Activated naive CD4-positive, alpha-beta T cell treated with anti-CD3 and anti-CD28 coated beads, Interleukin-2, amount 50 U/mL, for 72 hours (primary cell): ENCODE results near the gene FMO5. TPM values are rescaled to one million over a fixed set of nuclear protein-coding genes. Genes with fewer than 3 reads are reported as not detected.
"Not testable (repeated sequence)": the region's sequence is repeated elsewhere in the genome, so short reads cannot be mapped to it uniquely, and the experiment has no call there.

Experiments
- ATAC-seq, 2 donors: fragments of 150-1000 bp; cut with Tn5 transposase; 2 replicates each; pipeline ENCODE4 v1.10.0; 2021; ENCODE audit warnings: mild to moderate bottlenecking in 2 of 2, moderate library complexity in 2 of 2
- DNase-seq, 2 donors: peaks; one replicate each; pipeline ENCODE4 v3.0.0; 2021 to 2022; ENCODE audit warnings: low spot score in 2 of 2
- H3K27ac Mint-ChIP-seq, 2 donors: one replicate each; pipeline ENCODE4 v1.8.0; 2022; ENCODE audit warnings: mild to moderate bottlenecking in 2 of 2, mixed read lengths in 2 of 2
- H3K36me3 Mint-ChIP-seq, 2 donors: one replicate each; pipeline ENCODE4 v1.8.0; 2022; ENCODE audit warnings: mixed read lengths in 2 of 2
- H3K9me3 Mint-ChIP-seq, 2 donors: one replicate each; pipeline ENCODE4 v1.8.0; 2022; ENCODE audit warnings: mixed read lengths in 2 of 2
- total RNA-seq, 2 donors: library from RNA; stranded (reverse); gene quantifications; one replicate each; pipeline ENCODE4 v1.2.3, GENCODE V29; 2022

The FMO5 gene
- total RNA-seq, 2 donors from 2014 or later: 0.23 to 0.45 TPM

DNA sequence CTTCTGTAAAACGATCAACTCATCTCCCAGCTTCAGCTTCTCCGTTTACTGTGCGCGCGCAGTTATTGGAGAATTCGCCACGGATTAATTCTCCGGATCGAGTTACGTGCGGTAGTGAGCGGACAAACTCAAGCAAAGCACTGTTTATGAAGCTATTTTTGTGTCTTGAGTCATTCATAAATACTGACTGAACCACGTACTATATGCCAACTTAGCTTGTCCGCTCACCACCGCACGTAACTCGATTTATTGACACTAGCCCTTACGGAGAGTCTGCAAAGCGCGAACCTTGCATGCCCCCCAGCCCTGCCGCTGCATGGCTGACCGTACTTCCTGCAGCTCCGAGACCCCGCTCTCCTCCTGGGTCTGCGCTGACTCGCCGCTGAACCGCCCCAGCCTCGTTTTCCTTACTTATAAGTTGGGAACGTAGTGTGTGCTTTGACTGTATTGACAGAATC is 18.1 kb upstream of the FMO5 start:
- Mint-ChIP-seq H3K9me3 (no peaks in the 10 kb centered on the region), H3K27ac (peak overlapping the region; percentile 57 to 85), H3K36me3 (peaks cover 8 to 17% of the 10 kb centered on the region in 2 donors)
- ATAC-seq (peak; percentile 8 to 10), DNase-seq (peak in 1 of 2 donors; percentile 24)

DNA sequence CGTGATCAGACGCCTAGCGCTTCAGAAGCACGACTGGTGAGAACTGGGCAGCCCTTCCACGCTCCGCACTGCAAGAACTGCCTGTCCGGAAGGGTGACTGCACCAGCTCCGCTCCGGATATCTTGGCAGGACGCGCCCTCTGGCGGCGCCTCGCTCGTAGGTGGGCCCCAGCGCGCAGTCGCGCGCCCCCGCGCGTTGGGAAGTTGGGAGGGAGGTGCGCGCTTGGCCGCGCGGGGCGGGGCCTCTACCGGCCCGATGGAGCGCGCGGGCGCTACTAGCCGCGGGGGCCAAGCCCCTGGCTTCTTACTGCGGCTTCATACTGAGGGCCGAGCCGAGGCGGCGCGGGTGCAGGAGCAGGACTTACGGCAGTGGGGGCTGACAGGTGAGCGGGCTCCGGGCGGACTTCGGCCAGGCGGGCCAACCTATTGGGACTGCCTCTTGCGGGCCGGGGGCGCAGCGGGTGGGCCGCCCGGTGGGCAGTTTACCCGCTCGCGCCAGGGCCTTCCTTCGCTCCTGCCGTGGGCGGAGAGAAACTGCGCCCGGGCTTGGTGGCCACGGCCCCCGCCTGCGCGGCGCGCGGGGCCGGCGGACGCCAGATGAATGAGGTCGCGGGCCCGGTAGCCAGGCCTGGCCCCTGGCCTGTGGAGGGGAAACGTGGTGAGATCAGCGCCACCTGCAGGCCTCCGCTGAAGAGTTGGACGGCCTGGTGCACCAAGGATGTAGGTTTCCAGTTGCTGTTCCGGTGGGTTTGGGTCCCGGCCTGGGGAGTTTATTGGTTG is 17.5 kb upstream of the FMO5 start, which contains the start of gene CHD1L:
TSS of gene CHD1L (plus strand) at position 236 of the 779 bp plus-strand sequence. CDS start at position 256, 20 bp downstream.
- DNase-seq (peak; percentile 94), ATAC-seq (peak; percentile 90 to 91)
- Mint-ChIP-seq H3K9me3 (no peaks in the 10 kb centered on the region), H3K27ac (peak within 1 kb of the TSS; percentile 57 to 85), H3K36me3 (peaks cover 8 to 17% of the 10 kb centered on the region in 2 donors)

DNA sequence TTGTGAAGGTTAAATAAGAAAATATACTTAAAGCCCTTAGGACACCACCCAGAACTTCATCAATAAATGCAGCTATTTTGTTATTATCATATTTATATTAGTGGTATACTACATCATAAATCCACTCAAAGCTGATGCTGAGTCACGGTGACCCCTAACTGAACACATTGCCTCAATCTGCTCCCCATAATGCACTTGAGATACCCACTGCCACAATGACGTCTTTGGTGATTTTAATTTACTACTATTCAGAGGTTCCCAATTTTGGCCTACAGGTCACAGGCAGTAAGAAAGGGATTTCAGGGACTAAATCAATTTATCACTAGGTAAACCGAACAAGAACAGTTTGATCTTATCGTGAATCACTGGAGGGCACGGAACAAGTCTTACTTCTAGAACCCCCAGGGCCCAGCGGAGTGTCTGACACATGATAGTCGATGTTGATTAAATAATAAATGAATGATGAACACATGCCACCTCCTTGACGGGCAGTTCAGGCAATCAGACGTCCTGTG is 16.9 kb upstream of the FMO5 start:
- no peaks in the 10 kb centered on the region for H3K9me3 Mint-ChIP-seq
- no peak for DNase-seq

GRCh38 chr1:147240131-147240721 is 15.1 kb upstream of the FMO5 start:
- H3K36me3 Mint-ChIP-seq: peaks cover 8 to 16% of the 10 kb centered on the region in 2 donors
- ATAC-seq, DNase-seq, H3K27ac Mint-ChIP-seq, H3K9me3 Mint-ChIP-seq: not testable (repeated sequence)

More for the DNA sequence above, 16.9 kb upstream of the FMO5 start:
- no peak for ATAC-seq
- Mint-ChIP-seq H3K36me3 (peaks cover 8 to 17% of the 10 kb centered on the region in 2 donors), H3K27ac (peak overlapping the region in 1 of 2 donors; percentile 57)

DNA sequence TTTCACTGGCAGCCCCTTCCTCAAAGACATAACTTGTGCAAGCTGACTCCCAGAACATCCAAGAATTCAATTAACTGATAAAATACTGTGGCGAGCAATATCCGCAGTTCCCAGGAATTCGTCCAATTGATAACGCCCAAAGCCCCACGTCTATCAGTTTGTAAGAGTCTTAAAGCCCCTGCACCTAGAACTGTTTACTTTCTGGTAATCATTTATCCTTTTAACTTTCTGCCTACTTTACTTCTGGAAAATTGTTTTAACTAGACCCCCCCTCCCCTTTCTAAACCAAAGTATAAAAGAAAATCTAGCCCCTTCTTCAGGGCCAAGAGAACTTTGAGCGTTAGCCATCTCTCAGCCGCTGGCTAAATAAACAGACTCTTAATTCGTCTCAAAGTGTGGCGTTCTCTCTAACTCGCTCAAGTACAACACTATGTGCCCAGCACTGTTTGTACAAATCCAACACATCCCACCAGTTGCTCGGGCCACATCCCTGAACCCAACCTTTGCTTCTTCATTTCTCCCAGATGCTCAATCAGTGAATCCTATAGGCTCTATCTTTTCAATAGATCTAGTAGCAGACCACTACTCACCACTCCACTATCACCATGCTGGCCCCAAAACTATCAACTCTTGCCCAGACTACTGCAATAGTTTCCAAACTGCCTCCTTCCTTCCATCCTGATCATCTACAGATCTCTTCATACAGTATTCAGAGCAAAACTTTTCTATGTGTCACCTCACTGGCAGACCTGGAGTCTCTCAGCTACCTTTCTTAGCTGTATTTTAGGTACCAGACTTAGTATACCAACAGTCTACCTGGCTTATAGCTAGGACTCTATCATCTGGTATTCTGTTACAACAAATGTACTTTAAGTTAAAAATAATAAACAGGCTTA is 14.0 kb upstream of the FMO5 start:
- Mint-ChIP-seq H3K9me3 (no peaks in the 10 kb centered on the region), H3K36me3 (peaks cover 8 to 10% of the 10 kb centered on the region in 2 donors), H3K27ac (no peak overlapping the region)
- ATAC-seq (no peak), DNase-seq (no peak)

DNA sequence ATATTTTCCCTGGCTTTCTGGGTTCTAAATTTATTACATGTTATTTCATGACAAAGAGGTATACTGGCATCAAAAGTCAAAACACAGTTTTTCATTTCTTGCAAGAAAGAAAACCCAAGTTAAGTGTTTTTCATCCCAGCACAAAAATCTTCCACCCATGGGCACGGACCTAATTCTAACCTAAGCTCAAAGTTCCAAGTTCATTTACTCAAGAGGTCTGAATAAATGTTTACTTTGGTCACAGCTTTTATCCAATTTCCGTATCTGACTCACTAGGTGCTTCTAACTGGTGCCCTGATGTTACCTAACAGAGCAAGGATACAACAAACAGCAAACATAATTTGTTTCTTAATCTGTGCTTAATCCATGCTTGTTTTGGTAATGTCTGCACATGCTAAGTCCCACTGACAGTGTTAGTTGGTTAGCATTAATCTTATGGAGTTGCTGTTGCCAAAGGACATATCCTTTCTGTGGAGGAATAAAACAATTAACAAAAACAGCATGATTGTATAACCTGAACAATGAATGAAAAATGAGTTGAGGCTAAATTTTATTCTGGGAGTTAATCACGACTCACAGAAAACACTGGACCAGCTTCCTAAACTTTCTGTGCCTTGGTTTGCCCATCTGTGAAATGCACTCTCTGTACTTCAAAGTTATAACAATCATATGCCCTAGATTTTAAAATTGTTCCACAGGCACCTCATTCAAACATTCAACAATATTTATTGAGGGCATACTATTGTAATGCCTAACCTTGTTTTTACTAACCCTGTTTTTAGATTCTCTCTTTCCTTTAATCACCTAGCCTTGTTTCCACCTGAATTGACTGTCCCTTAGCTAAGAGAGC is 13.1 kb upstream of the FMO5 start:
- Mint-ChIP-seq H3K27ac (no peak overlapping the region), H3K9me3 (no peaks in the 10 kb centered on the region), H3K36me3 (peaks cover 0 to under 1% of the 10 kb centered on the region in 2 donors)
- ATAC-seq (no peak), DNase-seq (no peak)

DNA sequence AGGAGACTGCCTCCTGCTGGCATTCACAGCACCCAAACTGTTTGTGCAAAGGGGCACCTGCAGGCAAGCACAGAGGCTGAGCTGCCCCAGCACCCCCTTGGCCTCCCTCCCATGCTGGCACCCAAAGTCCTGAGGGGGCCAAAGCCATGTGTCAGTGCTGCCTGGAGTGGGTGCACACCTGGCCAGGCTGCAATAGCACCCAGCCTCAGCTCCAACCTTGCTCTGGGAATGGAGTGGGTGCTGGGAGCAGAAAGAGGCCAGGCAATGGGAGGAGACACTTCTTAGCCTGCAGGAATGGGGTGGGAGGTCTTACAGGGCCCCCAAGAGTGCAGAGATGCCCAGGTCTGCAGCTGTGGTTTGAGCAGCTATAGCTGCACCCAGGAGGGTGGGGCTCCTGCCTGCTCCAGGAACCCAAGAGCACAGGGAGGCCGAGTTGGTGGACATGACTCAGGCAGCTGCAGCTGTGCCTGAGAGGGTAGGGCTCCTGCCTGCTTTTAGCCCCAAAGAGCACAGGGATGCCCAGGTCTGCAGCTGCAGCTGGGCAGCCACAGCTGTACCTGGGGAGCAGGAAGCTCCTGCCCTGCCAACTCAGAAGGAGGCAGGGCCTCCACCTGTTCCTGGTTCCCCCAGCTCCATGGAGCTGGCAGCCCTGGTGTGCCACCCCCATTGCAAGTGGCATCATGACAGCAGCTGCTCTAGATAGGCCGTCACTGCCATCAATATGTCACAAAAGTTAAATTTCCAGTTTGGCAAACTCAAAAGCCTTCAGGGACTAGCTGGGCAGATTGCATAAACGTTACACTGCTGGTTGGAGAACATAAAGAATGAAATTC is 12.0 kb upstream of the FMO5 start:
- no peaks in the 10 kb centered on the region for H3K36me3 Mint-ChIP-seq
- DNase-seq: no peak
- H3K9me3 Mint-ChIP-seq: no peaks in the 10 kb centered on the region
- no peak overlapping the region for H3K27ac Mint-ChIP-seq
- ATAC-seq: no peak

DNA sequence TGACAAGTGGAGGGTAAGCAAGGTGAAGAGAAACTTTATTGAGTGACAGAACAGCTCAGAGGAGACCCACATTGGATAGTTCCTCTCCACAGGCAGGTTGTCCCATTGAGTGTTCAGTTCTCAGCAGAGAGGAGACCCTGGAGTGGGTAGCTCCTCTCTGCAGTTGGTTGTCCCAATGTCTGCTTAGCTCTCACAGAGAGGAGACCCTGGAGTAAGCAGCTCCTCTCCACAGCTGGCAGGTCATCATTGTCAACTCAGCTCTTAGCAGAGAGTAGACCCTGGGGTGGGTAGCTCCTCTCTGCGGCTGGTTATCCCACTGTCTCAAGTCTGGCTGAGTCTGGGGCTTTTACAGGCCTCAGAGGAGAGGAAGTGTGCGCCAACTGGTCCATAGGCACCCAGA is 11.3 kb upstream of the FMO5 start:
- Mint-ChIP-seq H3K27ac (no peak overlapping the region), H3K9me3 (no peaks in the 10 kb centered on the region), H3K36me3 (no peaks in the 10 kb centered on the region)
- no peak for DNase-seq
- no peak for ATAC-seq

GRCh38 chr1:147235822-147236221 is 10.7 kb upstream of the FMO5 start:
- H3K27ac Mint-ChIP-seq: no peak overlapping the region
- DNase-seq: no peak
- no peaks in the 10 kb centered on the region for H3K36me3 Mint-ChIP-seq
- ATAC-seq: no peak
- no peaks in the 10 kb centered on the region for H3K9me3 Mint-ChIP-seq

DNA sequence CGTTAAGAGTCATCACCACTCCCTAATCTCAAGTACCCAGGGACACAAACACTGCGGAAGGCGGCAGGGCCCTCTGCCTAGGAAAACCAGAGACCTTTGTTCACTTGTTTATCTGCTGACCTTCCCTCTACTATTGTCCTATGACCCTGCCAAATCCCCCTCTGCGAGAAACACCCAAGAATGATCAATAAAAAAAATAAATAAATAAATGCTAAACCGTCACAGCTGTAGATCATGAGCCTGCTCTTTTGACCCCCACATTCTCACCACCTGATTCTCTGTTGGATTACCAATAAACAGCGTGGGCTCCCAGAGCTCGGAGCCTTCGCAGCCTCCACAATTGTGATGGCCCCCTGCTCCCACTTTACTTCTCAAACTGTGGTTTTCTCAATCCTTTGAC is 8.8 kb upstream of the FMO5 start:
- H3K36me3 Mint-ChIP-seq, H3K9me3 Mint-ChIP-seq, ATAC-seq, H3K27ac Mint-ChIP-seq, DNase-seq: not testable (repeated sequence)

GRCh38 chr1:147231032-147231431 is 5.9 kb upstream of the FMO5 start:
- not testable (repeated sequence) for ATAC-seq, H3K27ac Mint-ChIP-seq, H3K36me3 Mint-ChIP-seq, DNase-seq, H3K9me3 Mint-ChIP-seq

DNA sequence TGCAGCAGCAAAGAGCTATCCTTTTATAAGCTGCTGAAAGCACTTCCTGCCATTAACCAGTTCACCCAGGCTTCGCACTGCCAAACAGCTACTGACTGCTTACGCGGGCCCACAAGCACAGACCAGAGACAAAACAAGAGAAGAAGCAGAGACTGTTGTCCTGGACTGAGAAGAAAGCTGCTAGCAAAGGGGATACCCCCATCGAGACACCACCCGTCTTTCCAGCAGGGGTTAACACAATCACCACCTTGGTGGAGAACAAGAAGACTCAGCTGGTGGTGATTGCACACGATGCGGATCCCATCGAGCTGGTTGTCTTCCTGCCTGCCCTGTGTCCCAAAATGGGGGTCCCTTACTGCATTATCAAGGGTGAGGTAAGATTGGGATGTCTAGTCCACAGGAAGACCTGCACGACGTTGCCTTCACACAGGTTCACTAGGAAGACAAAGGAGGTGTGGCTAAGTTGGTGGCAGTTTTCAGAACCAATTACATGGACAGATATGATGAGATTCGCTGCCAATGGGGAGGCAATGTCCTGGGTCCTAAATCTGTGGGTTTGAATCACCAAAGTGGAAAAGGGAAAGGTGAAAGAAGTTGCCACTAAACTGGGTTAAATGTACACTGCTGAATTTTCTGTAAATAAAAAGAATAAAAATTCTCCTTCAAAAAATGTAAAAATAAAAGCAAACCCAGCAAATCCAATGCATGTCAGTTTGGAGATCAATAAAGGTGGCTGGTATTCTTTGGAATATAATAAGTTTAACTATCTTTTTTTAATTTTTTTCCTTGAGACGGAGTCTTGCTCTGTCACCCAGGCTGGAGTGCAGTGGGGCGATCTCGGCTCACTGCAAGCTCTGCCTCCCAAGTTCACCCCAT is 1.2 kb downstream of the FMO5 start:
- ATAC-seq (no peak), DNase-seq (no peak)
- Mint-ChIP-seq H3K36me3 (no peaks in the 10 kb centered on the region), H3K27ac (no peak overlapping the region), H3K9me3 (no peaks in the 10 kb centered on the region)

- Mint-ChIP-seq H3K9me3 (no peaks in the 10 kb centered on the region), H3K36me3 (no peaks in the 10 kb centered on the region), H3K27ac (no peak overlapping the region)
- DNase-seq (no peak), ATAC-seq (no peak)
Observed at GRCh38 chr1:147218606-147219005, 6.5 kb downstream of the FMO5 start.

DNA sequence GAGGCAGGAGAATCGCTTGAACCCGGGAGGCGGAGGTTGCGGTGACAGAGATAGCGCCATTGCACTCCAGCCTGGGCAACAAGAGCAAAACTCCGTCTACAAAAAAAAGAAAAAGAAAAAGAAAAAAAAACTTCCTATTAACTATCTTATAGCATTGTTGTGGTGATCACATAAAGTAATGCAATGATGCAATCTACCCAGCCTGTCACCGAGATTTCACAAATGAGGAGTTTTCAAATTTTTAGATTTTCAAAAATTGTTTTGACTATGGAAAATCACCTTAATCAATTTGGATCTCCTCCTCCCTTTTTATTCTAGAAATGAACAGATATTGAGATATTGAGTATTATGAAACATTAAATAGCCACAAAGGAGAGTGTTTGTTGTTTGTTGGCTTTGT is 8.0 kb downstream of the FMO5 start:
- Mint-ChIP-seq H3K36me3 (no peaks in the 10 kb centered on the region), H3K9me3 (no peaks in the 10 kb centered on the region), H3K27ac (peak overlapping the region in 1 of 2 donors; percentile 5)
- DNase-seq (no peak), ATAC-seq (no peak)
